ENCODE results near the gene DCDC1. TPM values are rescaled to one million over a fixed set of nuclear protein-coding genes. Genes with fewer than 3 reads are reported as not detected.

The DCDC1 gene
- total and polyA plus RNA-seq, 12 donors = 0.07 to 1.5 (median 0.29) TPM; not detected in 1

DNA sequence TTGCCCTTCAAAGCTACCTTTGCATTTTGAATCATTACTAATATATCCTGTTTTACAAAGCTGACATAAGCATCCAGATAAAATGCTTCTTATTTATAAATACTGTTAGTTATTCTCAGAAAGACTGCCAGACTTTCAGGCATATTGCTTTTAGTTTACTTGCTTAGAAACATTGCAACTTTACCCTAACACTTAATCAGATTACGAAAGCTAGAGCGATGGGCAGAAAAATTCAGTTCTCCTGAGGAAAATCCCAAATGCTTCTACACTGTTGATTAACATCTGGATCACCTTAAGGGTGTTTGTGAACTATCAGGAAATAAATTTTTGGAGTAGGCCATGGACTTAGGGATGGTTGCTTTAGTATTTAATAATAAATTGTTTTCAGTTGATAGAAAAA lies 493.7 kb downstream of the DCDC1 start:
- H3K36me3 ChIP-seq (replicated peaks in 1 of 2) = no peaks in the 10 kb centered on the region
- WGBS, 4 donors = 94 to 98% (median 95%) methylated on average over 2 of the region's 2 CpGs
- no peaks in the 10 kb centered on the region for H3K27me3 ChIP-seq
- no peak overlapping the region for H3K27ac ChIP-seq
- TF ChIP-seq, protein P1, sequence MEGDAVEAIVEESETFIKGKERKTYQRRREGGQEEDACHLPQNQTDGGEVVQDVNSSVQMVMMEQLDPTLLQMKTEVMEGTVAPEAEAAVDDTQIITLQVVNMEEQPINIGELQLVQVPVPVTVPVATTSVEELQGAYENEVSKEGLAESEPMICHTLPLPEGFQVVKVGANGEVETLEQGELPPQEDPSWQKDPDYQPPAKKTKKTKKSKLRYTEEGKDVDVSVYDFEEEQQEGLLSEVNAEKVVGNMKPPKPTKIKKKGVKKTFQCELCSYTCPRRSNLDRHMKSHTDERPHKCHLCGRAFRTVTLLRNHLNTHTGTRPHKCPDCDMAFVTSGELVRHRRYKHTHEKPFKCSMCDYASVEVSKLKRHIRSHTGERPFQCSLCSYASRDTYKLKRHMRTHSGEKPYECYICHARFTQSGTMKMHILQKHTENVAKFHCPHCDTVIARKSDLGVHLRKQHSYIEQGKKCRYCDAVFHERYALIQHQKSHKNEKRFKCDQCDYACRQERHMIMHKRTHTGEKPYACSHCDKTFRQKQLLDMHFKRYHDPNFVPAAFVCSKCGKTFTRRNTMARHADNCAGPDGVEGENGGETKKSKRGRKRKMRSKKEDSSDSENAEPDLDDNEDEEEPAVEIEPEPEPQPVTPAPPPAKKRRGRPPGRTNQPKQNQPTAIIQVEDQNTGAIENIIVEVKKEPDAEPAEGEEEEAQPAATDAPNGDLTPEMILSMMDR (IDR thresholded peaks at IDR 0.05) = no peak
- TF ChIP-seq POLR2A (IDR thresholded peaks at IDR 0.05) = no peak
- H3K9me3 ChIP-seq (replicated peaks in 1 of 3) = no peaks in the 10 kb centered on the region
- intact Hi-C loops (cut with DNase I) = no loop called here
- DNase-seq = no peak
- no peaks in the 10 kb centered on the region for H3K4me1 ChIP-seq (replicated peaks in 1 of 2)
- no peak overlapping the region for H3K4me3 ChIP-seq

GRCh38 chr11:30873924-30874610 lies 495.5 kb downstream of the DCDC1 start:
- no peaks in the 10 kb centered on the region for H3K9me3 ChIP-seq (replicated peaks in 1 of 3)
- DNase-seq = no peak
- no peaks in the 10 kb centered on the region for H3K36me3 ChIP-seq (replicated peaks in 1 of 2)
- H3K27me3 ChIP-seq = no peaks in the 10 kb centered on the region
- H3K4me1 ChIP-seq (replicated peaks in 1 of 2) = no peaks in the 10 kb centered on the region
- no peak overlapping the region for H3K4me3 ChIP-seq
- intact Hi-C loops (cut with DNase I) = no loop called here
- WGBS, 4 donors = 48 to 64% (median 62%) methylated on average over 3 of the region's 3 CpGs
- TF ChIP-seq, protein P1 (IDR thresholded peaks at IDR 0.05) = no peak
- no peak for TF ChIP-seq POLR2A (IDR thresholded peaks at IDR 0.05)
- H3K27ac ChIP-seq = no peak overlapping the region

- Histone ChIP-seq H3K27me3 (no peaks in the 10 kb centered on the region), H3K36me3 (replicated peaks in 1 of 2) (no peaks in the 10 kb centered on the region), H3K9me3 (replicated peaks in 1 of 3) (no peaks in the 10 kb centered on the region), H3K27ac (no peak overlapping the region), H3K4me1 (replicated peaks in 1 of 2) (no peaks in the 10 kb centered on the region), H3K4me3 (no peak overlapping the region)
- no peak for DNase-seq
- WGBS, 4 donors = 51 to 71% (median 60%) methylated on average over 2 of the region's 2 CpGs
- no peak for TF ChIP-seq POLR2A (IDR thresholded peaks at IDR 0.05)
- TF ChIP-seq, protein P1 (IDR thresholded peaks at IDR 0.05) = no peak
- intact Hi-C loops (cut with DNase I) = no loop called here
Measured at GRCh38 chr11:30868626-30869081, 500.9 kb downstream of the DCDC1 start.

GRCh38 chr11:30863209-30863608 lies 506.3 kb downstream of the DCDC1 start:
- Histone ChIP-seq H3K36me3 (replicated peaks in 1 of 2) (no peaks in the 10 kb centered on the region), H3K4me3 (no peak overlapping the region), H3K4me1 (replicated peaks in 1 of 2) (no peaks in the 10 kb centered on the region), H3K9me3 (replicated peaks in 1 of 3) (no peaks in the 10 kb centered on the region), H3K27ac (no peak overlapping the region), H3K27me3 (no peaks in the 10 kb centered on the region)
- intact Hi-C loops (cut with DNase I) = no loop called here
- no peak for TF ChIP-seq POLR2A (IDR thresholded peaks at IDR 0.05)
- TF ChIP-seq, protein P1 (IDR thresholded peaks at IDR 0.05) = no peak
- WGBS, 4 donors = 66 to 79% (median 72%) methylated on average over 2 of the region's 2 CpGs
- no peak for DNase-seq

Data from adrenal gland (tissue), 12 donors.